ENCODE data around the gene CDC27.

- TF ChIP-seq EZH2 (IDR thresholded peaks at IDR 0.05; ENCODE audit: borderline replicate concordance, low read depth, low read length, poor library complexity, severe bottlenecking) (no peak), CTCF (conservative IDR thresholded peaks at IDR 0.05; ENCODE audit: low read depth, low read length) (no peak)
Observed at GRCh38 chr17:47164263-47164662, 24.8 kb downstream of the CDC27 start.
